Renal cortex interstitium (tissue), 11 donors: Measurements from ENCODE around the gene CNKSR3. TPM values are rescaled to one million over a fixed set of nuclear protein-coding genes. Genes with fewer than 3 reads are reported as not detected.

Experiments
- DNase-seq, 11 donors: peaks; one replicate each; pipeline ENCODE4 v3.0.0-alpha.2; 2013; ENCODE audit warnings: low read depth in 9 of 11, low spot score in 4 of 11; ENCODE audit errors: extremely low read depth in 1 of 11
- polyA plus RNA-seq, 3 donors: library from polyadenylated mRNA; unstranded; fragments of 120-200 nt; gene quantifications; one replicate each; pipeline ENCODE4 v1.2.1, GENCODE V29; 2013; ENCODE audit not compliant: insufficient read length in 3 of 3

Gene CNKSR3
- polyA plus RNA-seq, 3 donors = 54.0 to 67.3 (median 59.1) TPM

GRCh38 chr6:154489822-154490221, 20.7 kb downstream of the CNKSR3 start:
- no peak for DNase-seq

GRCh38 chr6:154488802-154489437, 21.6 kb downstream of the CNKSR3 start:
- no peak for DNase-seq

DNA sequence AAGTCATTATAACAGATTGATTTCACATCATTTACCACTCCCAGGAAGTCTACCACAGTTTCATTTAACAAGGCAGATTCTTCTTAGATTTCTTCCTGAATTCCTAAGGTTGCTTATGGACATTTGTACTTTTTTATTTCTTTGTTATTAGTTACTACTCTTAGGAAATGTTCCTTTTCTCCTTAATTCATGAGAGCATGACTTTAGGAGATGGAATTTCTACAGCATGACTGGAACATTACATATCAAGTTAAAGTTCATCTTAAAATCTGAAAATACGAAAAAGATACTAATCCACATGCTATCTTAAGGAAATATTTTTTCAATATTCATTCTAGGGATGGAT, 22.3 kb downstream of the CNKSR3 start:
- DNase-seq = no peak

GRCh38 chr6:154487367-154488247, 22.9 kb downstream of the CNKSR3 start:
- DNase-seq = no peak

DNA sequence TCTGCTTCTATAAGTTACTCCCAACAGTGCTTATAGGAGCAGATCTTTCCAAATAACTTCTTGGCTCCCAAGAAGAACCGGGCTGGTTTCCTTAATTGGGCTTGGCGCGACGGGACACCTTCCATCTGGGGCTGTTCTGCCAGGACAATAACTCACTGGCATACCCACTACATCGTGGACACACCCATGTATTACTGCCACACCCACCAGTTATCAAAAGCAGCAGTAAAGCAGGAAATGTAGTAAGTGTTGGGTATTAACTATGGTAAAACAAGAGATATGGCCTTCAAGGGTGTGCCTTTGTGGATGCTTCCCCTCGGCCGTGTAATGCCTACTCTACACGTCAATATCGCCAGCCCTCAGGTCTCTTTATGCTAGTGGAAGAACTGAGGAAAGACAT, 24.7 kb downstream of the CNKSR3 start:
- no peak for DNase-seq

DNA sequence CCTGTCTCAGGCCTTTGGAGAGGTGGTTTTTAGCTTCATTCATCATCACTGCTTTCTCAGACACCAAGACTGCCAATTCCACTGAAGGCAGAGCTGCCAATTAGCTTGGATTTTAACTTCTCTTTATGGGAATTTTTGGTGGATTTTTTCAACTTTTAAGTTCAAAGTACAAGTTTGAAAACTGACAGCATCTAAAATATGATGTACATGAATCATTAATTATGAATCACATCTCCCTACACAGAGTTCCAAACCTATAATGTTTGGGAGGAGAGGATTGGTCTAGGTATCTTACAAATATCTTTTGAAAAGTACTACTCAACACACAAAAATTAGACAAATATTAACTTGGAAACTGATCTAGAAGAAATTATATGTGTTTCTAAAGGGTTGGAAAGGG, 25.5 kb downstream of the CNKSR3 start:
- DNase-seq = no peak

GRCh38 chr6:154482858-154483257, 27.6 kb downstream of the CNKSR3 start:
- DNase-seq = no peak

DNA sequence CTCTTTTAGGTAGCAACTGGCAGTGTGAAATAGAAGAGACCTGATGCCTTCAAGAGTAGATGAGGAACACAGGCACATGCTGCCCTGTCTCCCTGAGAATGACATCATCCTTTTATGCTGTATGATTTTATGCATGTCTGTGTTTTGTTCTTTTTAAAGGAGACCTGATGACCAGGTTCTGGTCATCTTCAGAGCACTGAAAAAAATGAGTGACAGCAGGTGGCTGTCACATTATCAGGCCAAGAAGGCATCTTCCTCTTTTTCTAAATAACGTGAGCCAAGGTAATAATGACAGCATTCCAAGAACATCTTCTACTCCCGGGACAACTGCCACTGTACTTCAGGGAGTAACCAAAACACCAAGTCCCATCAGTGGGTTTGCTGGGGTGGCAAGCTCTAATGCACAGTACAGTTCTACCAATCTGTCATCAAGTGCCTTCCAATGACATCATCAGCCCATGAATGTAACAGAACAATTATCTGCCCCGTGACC, 28.9 kb downstream of the CNKSR3 start:
- no peak for DNase-seq

GRCh38 chr6:154479771-154480639, 30.5 kb downstream of the CNKSR3 start:
- peak in 2 of 11 donors; percentile 61 to 69 for DNase-seq

DNA sequence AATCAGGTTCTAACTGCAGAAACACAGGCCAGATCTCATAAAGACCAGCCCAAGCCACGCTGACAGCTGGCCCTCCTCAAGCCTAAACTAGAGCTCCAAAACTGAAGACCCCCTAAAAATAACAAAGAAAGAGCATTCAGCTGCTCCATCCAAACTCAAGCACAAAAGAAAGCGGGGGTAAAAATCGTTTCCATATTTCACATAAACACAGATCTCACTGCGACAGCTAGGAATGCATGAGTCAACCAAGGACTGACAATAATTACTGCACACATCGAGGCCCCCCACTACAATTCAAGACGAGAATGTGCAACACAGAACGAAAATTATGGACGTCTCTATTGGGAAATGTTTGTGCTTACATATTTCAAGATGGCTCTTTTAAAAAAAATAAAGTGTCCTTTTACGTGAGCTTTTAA, 31.1 kb downstream of the CNKSR3 start:
- DNase-seq = peak in 2 of 11 donors; percentile 49 to 60

DNA sequence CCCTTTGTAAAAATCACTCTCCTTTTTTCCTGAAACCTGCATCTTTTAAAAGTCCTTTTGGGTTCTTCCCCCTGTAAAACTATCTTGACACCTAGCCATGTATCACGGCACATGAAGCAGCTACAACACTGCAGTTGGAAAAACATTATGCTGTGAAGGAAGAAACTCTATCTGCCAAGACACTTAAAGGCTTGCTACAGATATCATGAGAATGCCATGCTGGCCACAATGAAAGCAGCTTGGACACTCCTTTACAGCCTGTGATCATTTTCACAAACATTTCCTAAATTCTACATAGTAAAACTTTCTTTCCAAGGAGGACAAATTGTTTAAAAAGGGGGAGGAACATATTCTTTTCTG, 31.8 kb downstream of the CNKSR3 start:
- DNase-seq = peak in 1 of 11 donors; percentile 56

DNA sequence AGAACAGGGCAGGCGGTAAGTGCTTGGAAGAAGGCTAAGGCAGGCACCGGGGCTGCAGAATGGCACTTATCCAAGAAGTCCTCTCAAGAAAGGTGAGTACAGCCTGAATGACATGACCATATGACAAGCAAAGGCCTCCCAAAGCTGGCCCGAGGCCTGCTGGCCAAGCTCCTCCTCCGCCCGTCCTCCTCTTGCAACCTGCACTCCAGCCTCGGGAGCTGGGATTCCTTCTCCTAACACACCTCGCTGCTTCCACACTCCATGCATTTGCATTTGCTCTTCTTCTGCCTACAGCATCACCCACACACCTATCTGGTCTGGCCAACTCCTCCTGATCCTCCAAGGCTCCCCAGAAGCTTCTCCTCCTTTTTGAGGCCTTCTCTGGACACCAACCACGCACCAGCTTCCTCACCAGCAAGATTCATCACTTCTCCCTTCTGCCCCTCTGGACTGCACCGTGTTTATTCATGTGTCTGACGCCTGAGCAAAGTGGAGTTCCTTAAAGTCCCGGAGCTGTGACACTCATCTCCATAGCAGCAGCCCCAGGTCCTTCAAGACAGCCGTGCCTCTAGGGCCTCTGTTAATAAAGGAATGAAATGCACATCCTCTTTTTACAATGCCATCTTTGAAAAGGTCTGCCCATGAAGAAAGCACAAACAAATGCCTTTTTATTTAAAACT, 32.3 kb downstream of the CNKSR3 start:
- peak in 1 of 11 donors; percentile 57 for DNase-seq

- no peak for DNase-seq
Observed at GRCh38 chr6:154476494-154476893, 34.0 kb downstream of the CNKSR3 start.

DNA sequence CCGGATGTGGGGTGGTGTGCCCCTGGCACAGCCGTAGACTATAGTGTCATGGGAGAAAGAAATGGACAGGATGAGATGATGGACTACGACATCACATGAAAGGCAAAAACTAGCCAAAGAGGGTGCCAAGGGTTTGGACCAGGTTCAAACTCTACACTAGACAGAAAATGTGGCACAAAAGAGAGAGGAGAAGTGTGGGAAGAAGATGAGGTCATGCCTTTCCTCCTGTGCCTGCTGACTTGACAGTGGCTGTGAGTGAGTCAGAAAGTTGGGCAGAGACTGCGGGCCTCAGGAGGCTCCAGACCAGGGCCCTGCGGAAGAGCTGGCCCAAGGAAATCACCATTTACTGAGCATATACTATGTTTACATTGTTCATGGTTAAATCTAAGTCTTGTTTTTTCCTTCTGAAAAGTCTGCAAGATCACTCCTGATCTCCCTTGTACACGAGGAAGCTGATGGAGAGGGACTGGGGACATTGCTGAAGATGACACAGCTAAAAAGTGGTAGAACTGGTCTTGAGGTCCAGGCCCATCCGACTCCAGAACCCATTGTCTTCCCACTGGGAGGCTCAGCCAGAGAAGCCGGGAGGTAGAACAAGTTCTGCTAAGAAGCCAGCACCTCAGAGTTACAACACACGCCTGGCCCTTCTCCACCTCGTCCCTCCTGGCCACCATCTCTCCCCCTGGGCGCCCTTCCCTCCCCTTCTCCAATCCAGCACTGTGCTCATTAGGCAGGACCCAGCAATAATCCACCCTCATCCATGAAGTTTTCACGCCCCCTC, 35.6 kb downstream of the CNKSR3 start:
- DNase-seq = no peak

GRCh38 chr6:154473324-154473723, 37.2 kb downstream of the CNKSR3 start:
- no peak for DNase-seq

DNA sequence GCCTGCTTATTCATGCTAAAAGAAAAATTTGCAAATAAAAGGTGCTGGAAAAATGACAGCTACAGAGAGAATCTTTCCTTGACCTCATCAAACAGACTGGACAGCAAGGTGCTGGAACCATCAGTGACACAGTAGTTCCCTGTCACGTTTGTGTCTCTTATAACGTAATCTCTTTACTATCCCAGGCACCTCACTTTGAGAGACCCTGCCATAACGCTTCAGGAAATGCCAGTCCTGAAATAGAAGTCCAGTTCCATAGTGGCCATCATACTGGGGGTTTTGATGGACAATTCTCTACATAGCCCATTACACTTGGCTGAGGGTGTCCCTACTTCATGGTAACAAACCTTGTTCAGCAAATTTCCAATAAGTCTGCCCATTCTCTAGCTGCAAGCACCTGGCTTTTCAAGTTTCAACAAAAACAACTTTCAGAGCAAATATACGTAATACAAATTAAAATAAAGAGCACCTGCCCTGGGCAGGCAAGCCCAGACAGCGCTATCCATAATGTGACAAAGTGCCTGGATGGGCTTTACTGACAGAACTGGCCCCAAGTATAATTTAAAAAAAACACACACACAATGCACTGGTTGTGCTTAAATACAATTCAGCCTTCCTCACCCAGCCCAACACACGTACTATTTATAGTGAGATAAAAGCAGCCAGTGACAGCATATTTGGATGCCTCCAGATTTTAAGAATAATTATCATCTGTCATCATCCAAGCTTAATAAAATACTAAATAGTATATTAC, 38.7 kb downstream of the CNKSR3 start:
- DNase-seq = no peak

- DNase-seq = no peak
Observed at GRCh38 chr6:154469306-154469935, 41.1 kb downstream of the CNKSR3 start.
